Esophagus squamous epithelium (tissue), 5 donors: Measurements from ENCODE around the gene SAXO2. TPM values are rescaled to one million over a fixed set of nuclear protein-coding genes. Genes with fewer than 3 reads are reported as not detected.
A peak's percentile ranks its signal among the peaks of the same experiment; 100 is the strongest.
"Not testable (repeated sequence)": the region's sequence is repeated elsewhere in the genome, so short reads cannot be mapped to it uniquely, and the experiment has no call there.

Experiments
- DNase-seq: peaks from one replicate; lab custom pipeline; 2025; lab: John Stamatoyannopoulos, UW
- H3K27ac ChIP-seq, 4 donors: fragments of 200-600 bp; sonication (generic); one replicate each; pipeline ENCODE4 v1.5.1; 2016 to 2019; ENCODE audit warnings: mild to moderate bottlenecking in 1 of 4
- H3K27me3 ChIP-seq, 4 donors: fragments of 200-600 bp; sonication (generic); 1 replicate in 3 of 4; 2 replicates in 1 of 4; pipeline versions ENCODE4 v1.5.1 to v1.6.0; 2017 to 2021; ENCODE audit warnings: antibody characterized with exemption in 1 of 4
- H3K36me3 ChIP-seq, 3 donors: fragments of 200-600 bp; sonication (generic); one replicate each; pipeline ENCODE4 v1.5.1; 2016 to 2019
- H3K4me1 ChIP-seq, 3 donors: fragments of 200-600 bp; sonication (generic); one replicate each; pipeline ENCODE4 v1.5.1; 2017 to 2019
- H3K4me3 ChIP-seq, 4 donors: fragments of 200-600 bp; sonication (generic); 1 replicate in 3 of 4; 2 replicates in 1 of 4; pipeline ENCODE4 v1.5.1; 2016 to 2019; ENCODE audit warnings: mild to moderate bottlenecking in 2 of 4, moderate library complexity in 1 of 4
- H3K9me3 ChIP-seq, 3 donors: fragments of 200-600 bp; sonication (generic); one replicate each; pipeline ENCODE4 v1.5.1; 2016 to 2019
- CTCF ChIP-seq, 6 experiments: fragments of 450-650 bp in 4 of 6; fragments of 200-600 bp in 2 of 6; sonication (generic) in 2 of 6; IDR thresholded peaks; one replicate each; pipeline ENCODE4 v1.5.1; 2016 to 2019; ENCODE audit warnings: antibody characterized with exemption in 6 of 6, mild to moderate bottlenecking in 4 of 6, moderate library complexity in 4 of 6
- POLR2A ChIP-seq, 4 donors: fragments of 450-650 bp; IDR thresholded peaks; one replicate each; pipeline ENCODE4 v1.6.1; 2017; ENCODE audit warnings: antibody characterized with exemption in 4 of 4, mild to moderate bottlenecking in 4 of 4, moderate library complexity in 3 of 4
- WGBS, 2 donors: methylation state at CpG; one replicate each; pipeline ENCODE4 v1.1.5; 2018; 5-methylcytosine and 5-hydroxymethylcytosine counted together
- intact Hi-C: fragments of 100-400 bp; cut with DNase I; formaldehyde crosslinking; loops from one replicate; pipeline ENCODE4 v1.15.0; 2022
- total RNA-seq, 4 donors: library from RNA; depleted of rRNA; stranded (reverse); fragments of >200 nt; gene quantifications; one replicate each; pipeline ENCODE4 v1.1.0, GENCODE V29; 2016
- donor health status: DM: yes; HTN: yes; CAD: no.

Gene SAXO2
- total RNA-seq, 4 donors from 2014 or later, result 1.5 TPM; not detected in 3

- WGBS, 2 donors, result 71 to 77% methylated on average over 4 of the region's 4 CpGs
- H3K9me3 ChIP-seq, H3K4me1 ChIP-seq, intact Hi-C loops, H3K36me3 ChIP-seq, DNase-seq, H3K4me3 ChIP-seq, H3K27ac ChIP-seq: not testable (repeated sequence)
- H3K27me3 ChIP-seq, result peaks cover 0 to 13% (median 0%) of the 10 kb centered on the region in 4 donors
- TF ChIP-seq CTCF (IDR thresholded peaks at IDR 0.05), result peak in 1 of 6 experiments; percentile 5
Measured at GRCh38 chr15:82282386-82282785, 19.8 kb downstream of the SAXO2 start.

- H3K27ac ChIP-seq, intact Hi-C loops, H3K4me3 ChIP-seq, H3K27me3 ChIP-seq, DNase-seq, H3K36me3 ChIP-seq, H3K4me1 ChIP-seq, H3K9me3 ChIP-seq: not testable (repeated sequence)
- WGBS, 2 donors, result 58 to 100% methylated on average over 1 to 2 of the region's 2 CpGs
Measured at GRCh38 chr15:82284381-82284780, 21.8 kb downstream of the SAXO2 start.

- H3K36me3 ChIP-seq, H3K4me1 ChIP-seq, H3K9me3 ChIP-seq, H3K27ac ChIP-seq, intact Hi-C loops, H3K4me3 ChIP-seq, H3K27me3 ChIP-seq, DNase-seq: not testable (repeated sequence)
- 59 to 94% methylated on average over 4 of the region's 4 CpGs for WGBS, 2 donors
Measured at GRCh38 chr15:82286475-82286874, 23.9 kb downstream of the SAXO2 start.

- intact Hi-C loops, H3K27ac ChIP-seq, H3K9me3 ChIP-seq, H3K4me1 ChIP-seq, DNase-seq, H3K27me3 ChIP-seq, H3K36me3 ChIP-seq, H3K4me3 ChIP-seq: not testable (repeated sequence)
- 88% methylated on average over 2 of the region's 2 CpGs; no CpG with 5 or more reads in 1 of the 2 donors for whole genome bisulfite sequencing, 2 donors
Measured at GRCh38 chr15:82288202-82288601, 25.6 kb downstream of the SAXO2 start.

- DNase-seq, result no peak
- intact Hi-C loops, result no loop called here
- no peak overlapping the region for H3K4me3 ChIP-seq
- no peak overlapping the region for H3K27ac ChIP-seq
- H3K9me3 ChIP-seq, result no peaks in the 10 kb centered on the region
- no peaks in the 10 kb centered on the region for H3K4me1 ChIP-seq
- no peaks in the 10 kb centered on the region for H3K36me3 ChIP-seq
- WGBS, 2 donors, result 84% methylated on average over 5 of the region's 5 CpGs
- no peak for TF ChIP-seq CTCF (IDR thresholded peaks at IDR 0.05)
- no peak for TF ChIP-seq POLR2A (IDR thresholded peaks at IDR 0.05)
- H3K27me3 ChIP-seq, result no peaks in the 10 kb centered on the region
Measured at GRCh38 chr15:82292271-82292670, 29.7 kb downstream of the SAXO2 start.

- intact Hi-C loops, result no loop called here
- DNase-seq, result no peak
- Histone ChIP-seq H3K36me3 (no peaks in the 10 kb centered on the region), H3K27ac (no peak overlapping the region), H3K27me3 (peaks cover 0 to 7% (median 0%) of the 10 kb centered on the region in 4 donors), H3K9me3 (no peaks in the 10 kb centered on the region), H3K4me1 (peaks cover 0 to 5% (median 0%) of the 10 kb centered on the region in 3 donors), H3K4me3 (no peak overlapping the region)
- 57 to 78% methylated on average over 6 to 7 of the region's 11 CpGs for WGBS, 2 donors
- TF ChIP-seq POLR2A (IDR thresholded peaks at IDR 0.05), result no peak
- TF ChIP-seq CTCF (IDR thresholded peaks at IDR 0.05), result no peak
Measured at GRCh38 chr15:82294061-82294690, 31.6 kb downstream of the SAXO2 start.

GRCh38 chr15:82297546-82297945, 34.9 kb downstream of the SAXO2 start:
- Histone ChIP-seq H3K36me3 (no peaks in the 10 kb centered on the region), H3K27me3 (peaks cover 0 to 7% (median 0%) of the 10 kb centered on the region in 4 donors), H3K27ac (no peak overlapping the region), H3K9me3 (no peaks in the 10 kb centered on the region), H3K4me1 (peaks cover 0 to 5% (median 0%) of the 10 kb centered on the region in 3 donors), H3K4me3 (no peak overlapping the region)
- intact Hi-C loops, result no loop called here
- WGBS, 2 donors, result 84 to 90% methylated on average over 5 of the region's 5 CpGs
- TF ChIP-seq POLR2A (IDR thresholded peaks at IDR 0.05), result no peak
- TF ChIP-seq CTCF (IDR thresholded peaks at IDR 0.05), result no peak
- no peak for DNase-seq
